GM18909 (cell line): ENCODE data around the gene SAMM50.
A peak's percentile ranks its signal among the peaks of the same experiment; 100 is the strongest.

ENCODE experiments used
- ATAC-seq: cut with Tn5 transposase; IDR thresholded peaks from one replicate; pipeline ENCODE4 v1.9.1; 2021; ENCODE audit warnings: mild to moderate bottlenecking; ENCODE audit not compliant: unreplicated experiment, poor library complexity

SAMM50 gene

DNA sequence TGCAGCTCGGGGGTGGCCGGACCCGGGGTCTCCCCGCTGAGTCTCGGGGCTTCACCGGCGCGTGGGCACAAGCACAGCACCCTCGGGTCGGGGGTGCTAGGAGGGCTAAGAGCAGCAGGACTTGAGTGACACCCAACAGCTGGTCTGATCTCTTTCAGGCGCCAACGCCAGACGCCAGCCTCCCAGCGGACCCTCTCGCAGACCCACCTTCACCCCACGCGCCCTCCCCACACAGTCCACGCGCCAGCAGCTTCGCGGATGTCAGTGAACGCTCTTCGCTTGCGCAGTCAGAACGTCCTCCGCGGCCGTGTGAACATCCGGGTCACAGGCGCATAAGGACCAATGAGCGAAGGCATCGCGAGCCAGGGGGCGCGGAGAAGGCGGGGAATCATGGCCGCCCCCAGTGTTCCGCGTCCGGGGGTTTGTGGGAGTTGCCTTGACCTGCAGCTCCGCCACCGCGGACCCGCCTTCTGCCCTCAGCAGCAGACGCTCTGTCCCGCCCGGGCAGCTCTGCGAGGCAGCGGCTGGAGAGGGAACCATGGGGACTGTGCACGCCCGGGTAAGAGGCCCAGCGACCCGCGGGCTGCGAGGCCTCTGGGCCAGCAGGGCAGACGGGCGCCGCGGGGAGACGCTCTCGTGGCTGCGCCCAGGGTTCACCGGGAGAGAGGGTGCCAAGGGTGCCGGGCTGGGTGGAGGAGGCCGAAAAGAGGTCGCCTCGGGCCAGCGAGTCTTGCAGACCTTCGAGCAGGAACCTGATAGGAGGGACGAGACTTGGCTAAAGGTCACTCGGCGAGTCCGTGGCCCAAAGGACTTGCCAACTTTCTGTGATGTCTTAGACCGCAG, at the start of gene SAMM50:
Gene SAMM50, plus strand, starts transcription at position 403 of the 843 bp plus-strand sequence. Its CDS starts 136 bp downstream, at position 539.
- peak; percentile 87 for ATAC-seq

DNA sequence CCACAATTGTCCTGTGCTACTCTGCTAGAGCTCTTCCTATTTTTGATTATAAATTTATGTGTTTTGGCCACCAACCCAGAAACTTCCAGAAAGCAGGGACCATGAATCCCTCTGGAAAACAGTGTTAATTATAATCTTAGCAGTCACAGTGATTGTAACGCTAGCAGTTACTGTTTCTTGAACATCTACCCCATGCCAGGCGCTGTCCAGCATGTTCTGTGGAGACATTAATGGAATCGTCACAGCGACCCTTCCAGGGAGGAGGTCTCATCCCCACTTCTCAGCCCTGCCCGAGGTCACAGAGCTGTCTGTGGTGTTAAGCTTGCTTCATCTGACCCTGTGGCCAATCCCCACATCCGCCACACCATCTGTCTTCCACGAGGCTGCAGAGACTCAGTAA, 49.6 kb upstream of the SAMM50 start:
- no peak for ATAC-seq

- no peak for ATAC-seq
These were observed 45.5 kb upstream of the SAMM50 start for GRCh38 chr22:43909708-43910107.

DNA sequence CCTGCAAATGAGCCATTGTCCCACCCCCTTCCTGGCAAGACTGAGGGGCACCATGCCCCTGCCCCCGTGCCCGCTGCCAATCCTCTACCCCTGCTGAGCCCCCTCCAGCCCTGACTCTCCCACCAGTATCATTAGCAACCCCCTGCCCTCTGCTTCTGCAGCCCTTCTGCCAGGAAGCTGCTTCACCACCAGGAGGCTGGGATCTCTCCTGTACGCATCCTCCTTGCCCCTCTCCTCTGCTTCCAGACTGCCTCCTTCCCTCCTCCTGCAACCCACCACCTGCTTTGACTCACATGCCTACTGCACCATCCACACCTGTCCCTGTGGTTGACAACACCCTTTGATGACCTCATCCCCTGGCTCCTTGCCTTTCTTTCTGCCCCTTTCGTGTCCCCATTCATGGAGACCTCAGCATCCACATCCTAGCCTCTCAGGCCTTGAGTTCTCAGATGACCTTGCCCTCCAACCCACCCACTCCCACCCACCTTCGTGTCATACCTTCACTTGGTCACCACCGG, 45.0 kb upstream of the SAMM50 start:
- ATAC-seq, result no peak

DNA sequence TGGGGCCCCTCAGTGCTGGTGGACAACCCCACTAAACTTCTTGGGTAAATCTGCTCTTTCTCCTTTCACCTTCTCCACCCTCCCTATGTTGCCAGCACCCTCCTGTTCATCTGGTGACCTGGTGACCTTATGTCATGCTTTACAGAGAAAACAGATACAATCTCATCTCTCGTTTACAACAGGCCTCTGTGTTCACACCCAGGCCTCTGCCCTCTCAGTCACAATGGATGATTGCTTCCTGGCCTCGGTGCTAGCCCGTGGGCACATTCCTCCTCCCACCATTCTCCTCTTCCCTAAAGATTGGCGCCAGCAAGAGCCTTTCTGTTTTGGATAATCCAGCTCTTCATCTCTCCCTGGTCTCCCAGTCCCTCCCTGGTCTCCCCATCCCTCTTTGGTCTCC, 43.9 kb upstream of the SAMM50 start:
- ATAC-seq, result no peak

GRCh38 chr22:43917521-43917920, 37.7 kb upstream of the SAMM50 start:
- no peak for ATAC-seq

DNA sequence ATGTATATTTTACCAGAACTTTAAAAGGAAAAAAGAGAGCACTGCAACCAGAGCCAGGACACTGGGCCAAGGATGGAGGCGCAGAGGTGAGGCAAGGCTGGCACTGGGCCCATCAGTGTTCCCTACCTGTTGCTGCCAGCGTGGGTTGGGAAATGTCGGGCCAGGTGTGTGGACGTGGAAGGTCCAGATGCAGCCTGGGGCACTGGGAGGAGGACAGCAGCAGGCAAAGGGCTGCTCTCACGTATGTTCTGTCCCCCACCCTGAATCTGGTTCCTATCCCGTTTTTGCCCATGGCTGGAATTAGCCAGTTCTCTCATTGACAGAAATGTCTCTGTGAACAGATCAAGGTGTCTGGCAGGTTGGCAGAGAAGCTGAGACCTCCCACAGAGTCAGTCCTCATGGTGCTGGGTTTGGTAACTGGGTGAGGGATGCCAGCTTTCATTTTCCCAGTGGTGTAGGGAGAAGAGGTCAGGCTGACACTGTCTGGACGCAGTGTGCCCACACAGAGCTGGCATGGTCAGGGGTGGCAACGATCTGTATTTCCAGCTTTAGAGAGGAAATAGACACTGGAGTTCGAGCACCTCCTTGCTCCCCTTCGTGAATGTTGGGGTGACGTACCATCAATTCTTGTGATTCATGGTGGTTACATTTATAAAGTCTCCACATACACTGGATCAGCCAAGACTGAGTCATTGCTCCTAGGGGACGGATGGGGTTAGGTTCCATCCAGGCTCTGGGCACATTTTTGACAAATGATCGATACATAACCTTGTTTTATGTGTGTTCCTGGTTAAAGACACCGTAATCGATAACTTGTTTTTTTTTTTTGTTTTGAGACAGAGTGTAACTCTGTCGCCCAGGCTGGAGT, 35.9 kb upstream of the SAMM50 start:
- no peak for ATAC-seq

DNA sequence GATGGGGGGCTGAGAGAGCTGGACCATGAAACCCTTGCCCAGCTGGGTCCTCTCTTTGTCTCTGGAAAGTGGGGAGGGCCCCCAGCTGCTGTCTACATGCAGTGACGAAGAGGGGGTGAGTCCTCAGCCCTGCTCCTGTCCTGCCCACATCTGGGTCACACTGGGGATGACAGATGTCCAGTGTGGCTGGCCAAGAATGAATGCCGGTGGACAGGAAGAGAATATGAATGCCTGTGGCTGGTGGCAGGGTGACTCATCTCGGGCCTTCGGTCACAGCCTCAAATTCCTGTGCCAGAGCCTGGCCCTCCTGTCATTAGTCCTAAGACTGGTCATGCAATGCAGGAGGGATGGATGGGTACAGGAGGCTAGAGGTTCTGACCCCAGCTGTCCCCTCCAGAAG, 33.9 kb upstream of the SAMM50 start:
- ATAC-seq, result no peak

GRCh38 chr22:43922123-43922522, 33.1 kb upstream of the SAMM50 start:
- ATAC-seq, result no peak

- no peak for ATAC-seq
These were observed 32.1 kb upstream of the SAMM50 start for GRCh38 chr22:43923191-43923590.

DNA sequence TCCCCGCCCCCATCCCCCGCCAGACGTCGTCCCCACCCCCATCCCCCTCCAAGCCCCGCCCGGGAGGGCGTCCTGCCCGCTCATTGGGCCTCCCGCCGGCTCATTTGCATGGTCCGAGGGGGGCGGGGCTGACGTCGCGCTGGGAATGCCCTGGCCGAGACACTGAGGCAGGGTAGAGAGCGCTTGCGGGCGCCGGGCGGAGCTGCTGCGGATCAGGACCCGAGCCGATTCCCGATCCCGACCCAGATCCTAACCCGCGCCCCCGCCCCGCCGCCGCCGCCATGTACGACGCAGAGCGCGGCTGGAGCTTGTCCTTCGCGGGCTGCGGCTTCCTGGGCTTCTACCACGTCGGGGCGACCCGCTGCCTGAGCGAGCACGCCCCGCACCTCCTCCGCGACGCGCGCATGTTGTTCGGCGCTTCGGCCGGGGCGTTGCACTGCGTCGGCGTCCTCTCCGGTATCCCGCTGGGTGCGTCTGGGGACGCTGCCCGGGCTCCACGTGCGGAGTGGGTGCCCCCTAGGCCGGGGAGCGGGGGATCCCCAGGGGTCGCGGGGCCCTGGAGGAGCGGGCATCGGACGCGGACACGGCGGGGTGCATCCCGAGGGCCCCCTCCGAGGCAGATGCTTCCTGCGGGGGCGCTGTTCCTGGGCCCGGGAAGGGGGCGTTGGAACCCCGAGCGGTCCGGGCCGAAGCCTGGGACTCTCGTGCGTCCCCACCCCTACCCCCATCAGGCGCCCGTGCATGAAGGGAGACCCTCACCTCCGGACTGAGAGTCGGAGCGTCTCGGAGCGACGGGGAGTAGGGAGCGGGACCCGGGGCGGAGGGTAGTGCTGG, 31.4 kb upstream of the SAMM50 start, which contains the start of gene PNPLA3:
Gene PNPLA3, plus strand, starts transcription at position 175 of the 834 bp plus-strand sequence. Its CDS starts 107 bp downstream, at position 282.
- ATAC-seq, result no peak

- no peak for ATAC-seq
These were observed 30.4 kb upstream of the SAMM50 start for GRCh38 chr22:43924877-43925276.

DNA sequence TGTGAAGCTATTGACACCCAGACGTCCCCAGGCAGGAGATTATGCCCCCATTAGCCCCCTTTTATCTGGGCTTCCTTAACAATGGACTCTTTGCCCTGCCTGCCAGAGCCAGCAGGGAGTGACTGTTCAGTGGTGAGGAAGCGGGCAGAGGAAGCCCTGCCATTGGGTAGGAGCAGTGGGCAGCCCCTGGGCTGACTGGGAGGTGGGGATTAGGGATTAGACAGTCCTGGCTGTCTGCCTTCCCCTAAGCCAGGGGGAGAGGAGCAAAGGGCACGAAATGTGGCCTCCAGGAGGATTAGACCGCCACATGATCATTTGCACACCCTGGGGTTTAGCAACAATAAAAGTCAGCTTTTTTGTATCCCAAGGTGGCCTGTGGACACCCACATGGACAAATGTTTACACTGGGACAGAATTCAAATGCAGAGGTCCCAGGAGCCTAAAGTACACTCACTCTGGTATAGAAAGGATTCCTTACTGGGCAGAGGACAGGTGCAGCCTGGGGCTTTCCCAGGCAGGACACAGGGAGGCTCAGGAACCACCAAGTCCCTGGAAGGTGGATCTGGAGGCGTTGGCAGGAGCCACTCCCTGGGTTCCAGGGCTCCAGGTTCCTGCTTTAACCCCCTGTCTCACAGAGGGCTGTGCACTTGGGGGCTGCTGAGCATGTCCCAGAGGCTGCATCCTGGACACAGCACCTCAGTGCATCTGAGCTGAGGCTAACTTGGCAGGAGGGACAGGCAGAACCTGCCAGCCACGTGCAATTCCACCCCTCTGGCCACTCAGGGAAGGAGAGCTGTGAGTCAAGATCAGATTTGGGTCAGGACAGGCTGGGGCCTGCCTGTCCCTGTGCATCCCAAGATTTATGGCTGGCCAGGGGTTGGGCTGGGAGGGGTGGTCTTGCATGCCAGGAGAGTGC, 29.6 kb upstream of the SAMM50 start:
- no peak for ATAC-seq

- no peak for ATAC-seq
These were observed 28.9 kb upstream of the SAMM50 start for GRCh38 chr22:43926349-43926710.

- no peak for ATAC-seq
These were observed 26.8 kb upstream of the SAMM50 start for GRCh38 chr22:43928468-43928867.

DNA sequence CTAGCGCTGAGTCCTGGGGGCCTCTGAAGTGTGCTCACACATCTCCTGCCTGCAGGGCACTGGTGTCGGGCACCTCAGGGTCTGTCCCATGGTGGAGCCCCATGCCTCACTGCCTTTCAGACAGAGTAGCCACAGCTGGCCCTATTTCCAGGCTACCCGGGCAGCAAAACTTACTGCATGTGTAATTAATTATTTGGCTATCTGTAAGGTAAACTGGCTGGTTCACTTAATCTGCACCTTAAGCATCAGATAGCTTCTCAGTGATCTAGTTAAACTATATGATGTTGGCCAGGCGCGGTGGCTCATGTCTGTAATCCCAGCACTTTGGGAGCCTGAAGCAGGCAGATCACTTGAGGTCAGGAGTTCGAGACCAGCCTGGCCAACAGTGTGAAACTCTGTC, 26.3 kb upstream of the SAMM50 start:
- ATAC-seq, result no peak

GRCh38 chr22:43931771-43932170, 23.5 kb upstream of the SAMM50 start:
- ATAC-seq, result no peak

DNA sequence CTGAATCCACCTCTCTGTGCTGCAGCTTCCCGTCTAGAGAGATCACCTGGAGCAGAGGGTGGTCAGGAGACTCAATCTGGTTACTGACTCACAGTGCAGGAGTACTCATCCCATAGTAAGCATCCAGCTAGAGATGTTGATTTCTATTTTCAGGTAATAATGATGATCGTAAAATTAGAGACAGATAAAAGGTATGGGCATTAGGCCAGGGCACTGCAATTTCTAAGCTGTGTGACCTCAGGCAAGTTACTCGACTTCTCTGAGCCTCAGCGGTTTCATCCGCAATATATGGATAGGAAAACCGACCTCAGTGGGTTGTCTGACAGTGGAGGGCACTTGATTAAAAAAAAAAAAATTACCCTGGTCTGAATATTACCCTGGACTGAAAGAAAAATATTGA, 13.8 kb upstream of the SAMM50 start:
- ATAC-seq, result no peak
